HepG2 (cell line): ENCODE data around the gene NFS1. TPM values are rescaled to one million over a fixed set of nuclear protein-coding genes. Genes with fewer than 3 reads are reported as not detected.

Experiments used
- ARNT2 ChIP-seq: sonication (generic); formaldehyde crosslinking; IDR thresholded peaks from 2 replicates; pipeline ENCODE4 v1.8.0; 2022; ENCODE audit warnings: mild to moderate bottlenecking, low read depth, missing genetic modification reagents, moderate library complexity
- BORCS8-MEF2B ChIP-seq: sonication (generic); formaldehyde crosslinking; IDR thresholded peaks from 2 replicates; pipeline ENCODE4 v1.8.0; 2022; ENCODE audit warnings: mild to moderate bottlenecking, missing genetic modification reagents
- ELF3 ChIP-seq: IDR thresholded peaks from 2 replicates; pipeline ENCODE4 v1.6.1; 2016; ENCODE audit warnings: missing genetic modification reagents, missing compliant biosample characterization
- ELK4 ChIP-seq: sonication (generic); formaldehyde crosslinking; IDR thresholded peaks from 2 replicates; pipeline ENCODE4 v1.9.0; 2021; ENCODE audit warnings: missing genetic modification reagents, borderline replicate concordance
- MTF1 ChIP-seq: sonication (generic); formaldehyde crosslinking; IDR thresholded peaks from 2 replicates; pipeline ENCODE4 v1.5.0; 2020; ENCODE audit warnings: missing genetic modification reagents
- MXI1 ChIP-seq: IDR thresholded peaks from 3 replicates; pipeline ENCODE4 v1.6.1; 2012; ENCODE audit warnings: low read depth, low read length, inconsistent platforms, borderline replicate concordance
- NCOR1 ChIP-seq: fragments of 200-600 bp; sonication (generic); IDR thresholded peaks from 2 replicates; pipeline ENCODE4 v1.7.0; 2017; ENCODE audit warnings: antibody characterized with exemption, low read length, borderline replicate concordance
- ONECUT2 ChIP-seq: sonication (generic); formaldehyde crosslinking; IDR thresholded peaks from 2 replicates; pipeline ENCODE4 v1.4.0; 2020; ENCODE audit warnings: missing genetic modification reagents
- PAWR ChIP-seq: sonication (generic); formaldehyde crosslinking; IDR thresholded peaks from 2 replicates; pipeline ENCODE4 v1.4.0; 2020; ENCODE audit warnings: missing genetic modification reagents, mild to moderate bottlenecking, borderline replicate concordance
- PBX2 ChIP-seq: IDR thresholded peaks from 2 replicates; pipeline ENCODE4 v1.6.1; 2016; ENCODE audit warnings: control low read depth
- REPIN1 ChIP-seq: sonication (generic); formaldehyde crosslinking; IDR thresholded peaks from 2 replicates; pipeline ENCODE4 v1.8.0; 2022; ENCODE audit warnings: missing genetic modification reagents, low read depth, mild to moderate bottlenecking, borderline replicate concordance
- RERE ChIP-seq: IDR thresholded peaks from 2 replicates; pipeline ENCODE4 v1.6.1; 2016; ENCODE audit warnings: low read depth, missing genetic modification reagents, missing compliant biosample characterization
- RFX1 ChIP-seq: fragments of 450-650 bp; IDR thresholded peaks from 2 replicates; pipeline ENCODE4 v1.6.1; 2017
- SCMH1 ChIP-seq: sonication (generic); formaldehyde crosslinking; IDR thresholded peaks from 2 replicates; pipeline ENCODE4 v1.9.0; 2021; ENCODE audit warnings: missing genetic modification reagents, mild to moderate bottlenecking, borderline replicate concordance
- TAF1 ChIP-seq: sonication (generic); formaldehyde crosslinking; IDR thresholded peaks from 2 replicates; pipeline ENCODE4 v1.4.0; 2020; ENCODE audit warnings: missing genetic modification reagents
- YY1 ChIP-seq: IDR thresholded peaks from 2 replicates; pipeline ENCODE4 v1.6.1; 2011; ENCODE audit warnings: low read length, low read depth, moderate library complexity, mild to moderate bottlenecking; ENCODE audit not compliant: insufficient read depth, insufficient replicate concordance
- ZFX ChIP-seq: sonication (generic); formaldehyde crosslinking; IDR thresholded peaks from 2 replicates; pipeline ENCODE4 v1.4.0; 2020; ENCODE audit warnings: mild to moderate bottlenecking, low read depth, missing genetic modification reagents, moderate library complexity
- ZMAT3 ChIP-seq: sonication (generic); formaldehyde crosslinking; conservative IDR thresholded peaks from 2 replicates; pipeline ENCODE4 v1.7.0; 2021; ENCODE audit warnings: missing genetic modification reagents
- ZNF160 ChIP-seq: sonication (generic); formaldehyde crosslinking; IDR thresholded peaks from 2 replicates; pipeline ENCODE4 v1.8.0; 2022; ENCODE audit warnings: mild to moderate bottlenecking, inconsistent platforms, missing genetic modification reagents
- ZNF3 ChIP-seq: IDR thresholded peaks from 2 replicates; pipeline ENCODE4 v1.7.0; 2017; ENCODE audit warnings: inconsistent platforms
- ZNF33A ChIP-seq: sonication (generic); formaldehyde crosslinking; IDR thresholded peaks from 2 replicates; pipeline ENCODE4 v1.5.1; 2020; ENCODE audit warnings: missing genetic modification reagents, mild to moderate bottlenecking, moderate library complexity, borderline replicate concordance
- ZNF530 ChIP-seq: sonication (generic); formaldehyde crosslinking; IDR thresholded peaks from 2 replicates; pipeline ENCODE4 v1.5.0; 2020; ENCODE audit warnings: low read depth, mild to moderate bottlenecking, missing genetic modification reagents
- ZNF7 ChIP-seq: IDR thresholded peaks from 2 replicates; pipeline ENCODE4 v1.6.1; 2016; ENCODE audit warnings: missing biosample characterization, missing genetic modification reagents
- ZNF747 ChIP-seq: sonication (generic); formaldehyde crosslinking; IDR thresholded peaks from 2 replicates; pipeline ENCODE4 v1.8.1; 2023; ENCODE audit warnings: missing genetic modification reagents, mild to moderate bottlenecking, borderline replicate concordance
- ZNF776 ChIP-seq: sonication (generic); formaldehyde crosslinking; IDR thresholded peaks from 2 replicates; pipeline ENCODE4 v1.4.0; 2020; ENCODE audit warnings: mild to moderate bottlenecking, missing genetic modification reagents
- ZNF780A ChIP-seq: sonication (generic); formaldehyde crosslinking; IDR thresholded peaks from 2 replicates; pipeline ENCODE4 v1.8.0; 2022; ENCODE audit warnings: mild to moderate bottlenecking, missing genetic modification reagents, moderate library complexity
- polyA plus RNA-seq, 8 experiments: library from polyadenylated mRNA; depleted of rRNA in 3 of 8; stranded (reverse) in 7 of 8; unstranded in 1 of 8; fragments of >200 nt; fragmentation: Illumina TruSeq in 4 of 8; extraction: Trizol in 4 of 8; gene quantifications; 2 replicates each; pipeline versions ENCODE4 v1.2.1 to v1.2.3, GENCODE V29; 2011 to 2016; ENCODE audit warnings: low read depth in 4 of 8, missing spikeins in 1 of 8, mixed read lengths in 1 of 8; ENCODE audit not compliant: insufficient read depth in 1 of 8
- total RNA-seq, 5 experiments: library from RNA; depleted of rRNA; stranded (reverse); fragments of >200 nt; fragmentation: Illumina TruSeq; extraction: Trizol; gene quantifications; 2 replicates each; pipeline ENCODE4 v1.2.3, GENCODE V29; 2016; ENCODE audit warnings: low read depth in 1 of 5

Gene NFS1
- total and polyA plus RNA-seq, 2 of the 13 experiments (the other 11 are each of a cell fraction or from before 2014, with no cell fraction given) = 65.9 to 88.1 TPM

GRCh38 chr20:35695245-35695749 lies 3.9 kb downstream of the NFS1 start (continued):
- TF ChIP-seq PAWR (CRISPR knock-in tag) (no peak), ZMAT3 (no peak), ZNF530 (CRISPR knock-in tag) (no peak), ZNF160 (CRISPR knock-in tag) (no peak), RERE (CRISPR knock-in tag) (no peak), NCOR1 (peak; percentile 44; the same call in 1 of the 2 replicates), PBX2 (CRISPR knock-in tag) (no peak), MXI1 (no peak), ARNT2 (no peak), MTF1 (no peak), SCMH1 (CRISPR knock-in tag) (no peak), ZNF33A (CRISPR knock-in tag) (no peak), ONECUT2 (CRISPR knock-in tag) (no peak), ZNF7 (no peak), REPIN1 (0 out of 2 replicates have a peak, but pooled peaks have one; percentile 54), ZNF3 (no peak), ZNF780A (CRISPR knock-in tag) (no peak), ELK4 (no peak), ELF3 (no peak), ZNF747 (CRISPR knock-in tag) (no peak), ZFX (CRISPR knock-in tag) (peak; percentile 44; the same call in 1 of the 2 replicates), RFX1 (no peak), ZNF776 (CRISPR knock-in tag) (no peak), TAF1 (CRISPR knock-in tag) (no peak), BORCS8-MEF2B (CRISPR knock-in tag) (no peak), YY1 (no peak)
